Gastrocnemius medialis (tissue), 4 donors: Measurements from ENCODE around the gene RILPL1.

Source experiments
- POLR2A ChIP-seq, 2 donors: fragments of 450-650 bp; IDR thresholded peaks; one replicate each; pipeline ENCODE4 v1.6.1; 2017; ENCODE audit warnings: antibody characterized with exemption in 2 of 2, mild to moderate bottlenecking in 2 of 2, moderate library complexity in 2 of 2
- TF ChIP-seq, protein P1 (sequence below), 5 experiments: fragments of 450-650 bp in 3 of 5; fragments of 200-600 bp in 2 of 5; sonication (generic) in 2 of 5; IDR thresholded peaks in 4 of 5; conservative IDR thresholded peaks in 1 of 5; 1 replicate in 4 of 5; 2 replicates in 1 of 5; pipeline ENCODE4 v1.5.1; 2016 to 2019; ENCODE audit warnings: antibody characterized with exemption in 5 of 5, mild to moderate bottlenecking in 3 of 5, moderate library complexity in 3 of 5

DNA sequence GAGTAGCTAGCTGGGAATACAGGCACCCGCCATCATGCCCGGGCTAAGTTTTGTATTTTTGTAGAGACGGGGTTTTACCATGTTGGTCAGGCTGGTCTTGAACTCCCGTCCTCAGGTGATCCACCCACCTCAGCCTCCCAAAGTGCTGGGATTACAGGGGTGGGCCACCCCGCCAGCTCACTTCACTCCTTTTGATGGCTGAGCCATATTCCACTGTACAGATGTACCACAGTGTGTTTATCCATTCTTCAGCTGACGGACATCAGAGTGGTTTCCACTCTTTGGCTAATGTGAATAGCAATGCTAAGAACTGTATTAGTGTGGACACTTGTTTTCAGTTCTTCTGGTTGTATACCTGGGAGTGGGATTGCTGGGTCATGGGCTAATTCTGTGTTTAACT lies 46.1 kb downstream of the RILPL1 start:
- no peak for TF ChIP-seq POLR2A (IDR thresholded peaks at IDR 0.05)
- TF ChIP-seq, protein P1, sequence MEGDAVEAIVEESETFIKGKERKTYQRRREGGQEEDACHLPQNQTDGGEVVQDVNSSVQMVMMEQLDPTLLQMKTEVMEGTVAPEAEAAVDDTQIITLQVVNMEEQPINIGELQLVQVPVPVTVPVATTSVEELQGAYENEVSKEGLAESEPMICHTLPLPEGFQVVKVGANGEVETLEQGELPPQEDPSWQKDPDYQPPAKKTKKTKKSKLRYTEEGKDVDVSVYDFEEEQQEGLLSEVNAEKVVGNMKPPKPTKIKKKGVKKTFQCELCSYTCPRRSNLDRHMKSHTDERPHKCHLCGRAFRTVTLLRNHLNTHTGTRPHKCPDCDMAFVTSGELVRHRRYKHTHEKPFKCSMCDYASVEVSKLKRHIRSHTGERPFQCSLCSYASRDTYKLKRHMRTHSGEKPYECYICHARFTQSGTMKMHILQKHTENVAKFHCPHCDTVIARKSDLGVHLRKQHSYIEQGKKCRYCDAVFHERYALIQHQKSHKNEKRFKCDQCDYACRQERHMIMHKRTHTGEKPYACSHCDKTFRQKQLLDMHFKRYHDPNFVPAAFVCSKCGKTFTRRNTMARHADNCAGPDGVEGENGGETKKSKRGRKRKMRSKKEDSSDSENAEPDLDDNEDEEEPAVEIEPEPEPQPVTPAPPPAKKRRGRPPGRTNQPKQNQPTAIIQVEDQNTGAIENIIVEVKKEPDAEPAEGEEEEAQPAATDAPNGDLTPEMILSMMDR (IDR thresholded peaks at IDR 0.05 in 4 of 5, conservative IDR thresholded peaks at IDR 0.05 in 1 of 5): no peak
